DMS 273 (cell line): ENCODE data around the gene DGKD.
"Not testable (repeated sequence)": the region's sequence is repeated elsewhere in the genome, so short reads cannot be mapped to it uniquely, and the experiment has no call there.

Experiments
- DNase-seq: peaks from one replicate; lab custom pipeline; 2025; ENCODE audit not compliant: unreplicated experiment; lab: John Stamatoyannopoulos, UW

DGKD gene

GRCh38 chr2:233353769-233354499, at the start of gene DGKD:
TSS of gene DGKD (plus strand) at chr2:233354494. CDS start at chr2:233354519, 25 bp downstream.
- DNase-seq, result peak; percentile 81

GRCh38 chr2:233307565-233307964, 46.7 kb upstream of the DGKD start, which contains the start of gene SAG:
TSS of gene SAG (plus strand) at chr2:233307816. CDS start at chr2:233309190, 1,374 bp downstream.
- DNase-seq, result no peak

GRCh38 chr2:233311241-233311926, 42.9 kb upstream of the DGKD start:
- no peak for DNase-seq

GRCh38 chr2:233312874-233313273, 41.4 kb upstream of the DGKD start:
- DNase-seq, result no peak

- DNase-seq, result no peak
These were observed 39.9 kb upstream of the DGKD start for GRCh38 chr2:233314180-233314925.

GRCh38 chr2:233317196-233317943, 36.9 kb upstream of the DGKD start:
- no peak for DNase-seq

- DNase-seq, result no peak
These were observed 35.0 kb upstream of the DGKD start for GRCh38 chr2:233319256-233319655.

GRCh38 chr2:233320470-233320869, 33.8 kb upstream of the DGKD start:
- DNase-seq, result no peak

GRCh38 chr2:233321166-233321565, 33.1 kb upstream of the DGKD start:
- DNase-seq, result peak; percentile 50

- DNase-seq, result no peak
These were observed 30.4 kb upstream of the DGKD start for GRCh38 chr2:233323851-233324250.

GRCh38 chr2:233325256-233325655, 29.0 kb upstream of the DGKD start:
- no peak for DNase-seq

GRCh38 chr2:233325814-233326213, 28.5 kb upstream of the DGKD start:
- no peak for DNase-seq

- DNase-seq, result no peak
These were observed 27.8 kb upstream of the DGKD start for GRCh38 chr2:233326500-233326899.

GRCh38 chr2:233328922-233329321, 25.4 kb upstream of the DGKD start:
- DNase-seq, result no peak

GRCh38 chr2:233329489-233330135, 24.7 kb upstream of the DGKD start:
- peak; percentile 90 for DNase-seq

- DNase-seq, result no peak
These were observed 22.8 kb upstream of the DGKD start for GRCh38 chr2:233331536-233331935.

GRCh38 chr2:233332125-233332524, 22.2 kb upstream of the DGKD start:
- no peak for DNase-seq

- DNase-seq, result no peak
These were observed 19.4 kb upstream of the DGKD start for GRCh38 chr2:233334915-233335314.

- not testable (repeated sequence) for DNase-seq
These were observed 18.2 kb upstream of the DGKD start for GRCh38 chr2:233336091-233336490.

GRCh38 chr2:233336541-233336940, 17.8 kb upstream of the DGKD start:
- DNase-seq, result no peak
